SK-N-SH (cell line): Measurements from ENCODE around the gene KIAA0232. TPM values are rescaled to one million over a fixed set of nuclear protein-coding genes. Genes with fewer than 3 reads are reported as not detected.

ENCODE experiments used
- CTCF ChIA-PET: fragments of 300-600, 350-600 bp; formaldehyde crosslinking; extraction: SDS; loops from one replicate; lab custom pipeline; 2021; lab: Yijun Ruan, JAX
- POLR2A ChIA-PET: fragments of 350-600 bp; sonication (Branson Sonifier 250); formaldehyde crosslinking; extraction: SDS; loops from one replicate; lab custom pipeline; 2020; ENCODE audit warnings: antibody characterized with exemption, inconsistent platforms; lab: Yijun Ruan, JAX
- DNase-seq: peaks from one replicate; pipeline ENCODE4 v3.0.0; 2012
- H2AFZ ChIP-seq: fragments of 200-600 bp; sonication (generic); 2 replicates; pipeline ENCODE4 v1.8.1; 2016; ENCODE audit warnings: antibody characterized with exemption, mild to moderate bottlenecking, low read depth
- H3F3A ChIP-seq: fragments of 200-600 bp; sonication (generic); replicated peaks from 2 replicates; pipeline ENCODE3; 2016; ENCODE audit warnings: antibody characterized with exemption, mild to moderate bottlenecking; ENCODE audit not compliant: insufficient read depth
- H3K27ac ChIP-seq, 2 experiments: fragments of 200-500 bp in 1 of 2; fragments of 200-600 bp in 1 of 2; sonication (Bioruptor generic) in 1 of 2; sonication (generic), shearing (Covaris generic) in 1 of 2; 2 replicates each; pipeline versions ENCODE4 v1.5.1 to v1.6.1; 2014 to 2016; ENCODE audit warnings: low read depth in 2 of 2, inconsistent platforms in 1 of 2, low read length in 1 of 2, mild to moderate bottlenecking in 1 of 2, mixed read lengths in 1 of 2
- H3K27me3 ChIP-seq: fragments of 200-600 bp; sonication (generic), shearing (Covaris generic); 2 replicates; pipeline ENCODE4 v1.6.1; 2016; ENCODE audit warnings: mixed run types; ENCODE audit not compliant: insufficient read depth
- H3K36me3 ChIP-seq, 2 experiments: fragments of 200-500 bp in 1 of 2; fragments of 200-600 bp in 1 of 2; sonication (Bioruptor generic) in 1 of 2; sonication (generic) in 1 of 2; replicated peaks in 1 of 2; 2 replicates each; pipeline versions ENCODE3 to v1.5.1; 2014 to 2016; ENCODE audit warnings: low read length in 1 of 2, mild to moderate bottlenecking in 1 of 2; ENCODE audit not compliant: insufficient read depth in 2 of 2, control insufficient read depth in 1 of 2
- H3K4me1 ChIP-seq, 2 experiments: fragments of 200-500 bp in 1 of 2; fragments of 200-600 bp in 1 of 2; sonication (Bioruptor generic) in 1 of 2; sonication (generic), shearing (Covaris generic) in 1 of 2; 2 replicates each; pipeline versions ENCODE4 v1.5.1 to v1.6.1; 2014 to 2016; ENCODE audit warnings: low read depth in 1 of 2, low read length in 1 of 2, mixed run types in 1 of 2; ENCODE audit not compliant: insufficient read depth in 2 of 2, control insufficient read depth in 1 of 2
- H3K4me2 ChIP-seq: fragments of 200-600 bp; sonication (generic), shearing (Covaris generic); 2 replicates; pipeline ENCODE4 v1.6.1; 2017; ENCODE audit warnings: mixed run types
- H3K4me3 ChIP-seq, 2 experiments: fragments of 200-500 bp in 1 of 2; fragments of 200-600 bp in 1 of 2; sonication (Bioruptor generic) in 1 of 2; sonication (generic), shearing (Covaris generic) in 1 of 2; 2 replicates each; pipeline versions ENCODE4 v1.5.1 to v1.8.1; 2014 to 2016; ENCODE audit warnings: low read depth in 2 of 2, inconsistent platforms in 1 of 2, low read length in 1 of 2, mild to moderate bottlenecking in 1 of 2, mixed read lengths in 1 of 2, moderate library complexity in 1 of 2
- H3K79me2 ChIP-seq: fragments of 200-600 bp; sonication (generic); 2 replicates; pipeline ENCODE4 v1.8.1; 2017; ENCODE audit warnings: mild to moderate bottlenecking; ENCODE audit not compliant: insufficient read depth
- H3K9ac ChIP-seq: fragments of 200-600 bp; sonication (generic); 2 replicates; pipeline ENCODE4 v1.6.1; 2017; ENCODE audit warnings: mixed run types
- H3K9me2 ChIP-seq: fragments of 200-600 bp; sonication (generic); 2 replicates; pipeline ENCODE4 v1.6.1; 2017; ENCODE audit warnings: mixed run types
- H3K9me3 ChIP-seq: fragments of 200-600 bp; sonication (generic); 2 replicates; pipeline ENCODE4 v1.6.1; 2017; ENCODE audit warnings: mixed run types, mild to moderate bottlenecking, moderate library complexity
- H4K20me1 ChIP-seq: fragments of 200-600 bp; sonication (generic); 2 replicates; pipeline ENCODE4 v1.6.1; 2017; ENCODE audit warnings: mild to moderate bottlenecking, mixed run types; ENCODE audit not compliant: insufficient read depth
- CHD2 ChIP-seq: fragments of 150-350 bp; IDR thresholded peaks from 2 replicates; pipeline ENCODE4 v1.6.1; 2018; ENCODE audit warnings: low read length; ENCODE audit not compliant: partially characterized antibody
- EP300 ChIP-seq, 2 experiments: IDR thresholded peaks; 2 replicates each; pipeline versions ENCODE4 v1.4.0 to v1.6.1; 2012; ENCODE audit warnings: borderline replicate concordance in 1 of 2, low read depth in 1 of 2, low read length in 1 of 2
- FOXJ3 ChIP-seq: sonication (generic); formaldehyde crosslinking; IDR thresholded peaks from 2 replicates; pipeline ENCODE4 v1.5.1; 2020; ENCODE audit warnings: mild to moderate bottlenecking, missing genetic modification reagents
- JUND ChIP-seq: IDR thresholded peaks from 2 replicates; pipeline ENCODE4 v1.4.0; 2012
- NFIC ChIP-seq: IDR thresholded peaks from 2 replicates; pipeline ENCODE4 v1.4.0; 2012; ENCODE audit warnings: borderline replicate concordance
- RFX5 ChIP-seq: IDR thresholded peaks from 2 replicates; pipeline ENCODE4 v1.6.1; 2012; ENCODE audit warnings: mild to moderate bottlenecking, improper control_type of control experiment, low read length
- SIN3A ChIP-seq: IDR thresholded peaks from 2 replicates; pipeline ENCODE4 v1.6.1; 2012; ENCODE audit warnings: low read depth, mild to moderate bottlenecking, low read length, moderate library complexity, borderline replicate concordance
- SMC3 ChIP-seq: IDR thresholded peaks from 2 replicates; pipeline ENCODE4 v1.6.1; 2012; ENCODE audit warnings: low read depth, low read length, improper control_type of control experiment
- TEAD4 ChIP-seq: IDR thresholded peaks from 2 replicates; pipeline ENCODE4 v1.4.0; 2012; ENCODE audit warnings: mild to moderate bottlenecking, borderline replicate concordance; ENCODE audit not compliant: insufficient read depth
- YY1 ChIP-seq: IDR thresholded peaks from 2 replicates; pipeline ENCODE4 v1.4.0; 2012; ENCODE audit warnings: low read depth, mild to moderate bottlenecking
- WGBS: methylation state at CpG from one replicate; pipeline ENCODE4 v1.1.6; 2017; ENCODE audit warnings: low lambda C conversion rate; 5-methylcytosine and 5-hydroxymethylcytosine counted together
- polyA plus RNA-seq, 3 experiments: library from polyadenylated mRNA; depleted of rRNA; stranded (reverse); fragments of >200 nt; gene quantifications; 2 replicates each; pipeline ENCODE4 v1.2.3, GENCODE V29; 2012
- TF ChIP-seq, protein P1 (sequence below): fragments of 150-350 bp; IDR thresholded peaks from 2 replicates; pipeline ENCODE4 v1.6.1; 2016; ENCODE audit warnings: mild to moderate bottlenecking, low read depth, low read length
- TF ChIP-seq, protein P2 (sequence below): IDR thresholded peaks from 2 replicates; pipeline ENCODE4 v1.4.0; 2012; ENCODE audit warnings: low read depth
- TF ChIP-seq, protein P3 (sequence below): IDR thresholded peaks from 2 replicates; pipeline ENCODE4 v1.4.0; 2012; ENCODE audit warnings: low read depth, borderline replicate concordance
- TF ChIP-seq, protein P4 (sequence below): IDR thresholded peaks from 2 replicates; pipeline ENCODE4 v1.6.1; 2012; ENCODE audit warnings: mild to moderate bottlenecking, low read depth, low read length, moderate library complexity
- TF ChIP-seq, protein P5 (sequence below): fragments of 150-350 bp; IDR thresholded peaks from 2 replicates; pipeline ENCODE4 v1.6.1; 2017; ENCODE audit warnings: antibody characterized with exemption, low read length, low read depth, borderline replicate concordance

Gene KIAA0232
- polyA plus RNA-seq, 1 of the 3 experiments (the other 2 are of a cell fraction): 5.7 TPM

DNA sequence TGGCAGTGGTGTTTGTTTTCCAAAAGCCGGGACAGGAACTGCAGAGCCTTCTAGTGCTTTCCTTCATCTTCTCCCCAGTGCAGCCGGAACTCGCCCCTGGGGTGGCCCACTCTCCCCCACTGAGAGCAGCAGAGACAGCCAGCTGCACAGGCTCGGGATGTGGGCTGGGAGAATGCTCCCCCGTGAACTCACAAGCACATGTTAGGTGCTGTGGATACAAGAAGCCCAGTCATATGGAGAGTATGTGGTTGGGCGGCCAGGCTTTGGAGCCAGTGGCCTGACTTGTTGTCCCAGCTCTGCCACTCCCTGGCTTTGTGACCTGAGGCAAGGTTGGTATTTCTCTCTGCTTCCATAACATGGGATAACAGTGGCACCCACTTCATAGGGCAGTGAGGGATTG lies 9.4 kb upstream of the KIAA0232 start:
- Histone ChIP-seq H3F3A (no peaks in the 10 kb centered on the region), H3K9me3 (no peaks in the 10 kb centered on the region), H3K4me2 (no peak overlapping the region), H3K9ac (no peak overlapping the region), H3K9me2 (no peaks in the 10 kb centered on the region), H3K4me3 (no peak overlapping the region), H3K27me3 (peaks cover 6% of the 10 kb centered on the region), H4K20me1 (no peaks in the 10 kb centered on the region), H3K79me2 (no peaks in the 10 kb centered on the region), H3K27ac (no peak overlapping the region), H3K36me3 (no peaks in the 10 kb centered on the region), H2AFZ (no peak overlapping the region), H3K4me1 (peaks cover 0 to 9% of the 10 kb centered on the region in 2 experiments; a peak in 1 of 4 replicates)
- TF ChIP-seq, protein P1, sequence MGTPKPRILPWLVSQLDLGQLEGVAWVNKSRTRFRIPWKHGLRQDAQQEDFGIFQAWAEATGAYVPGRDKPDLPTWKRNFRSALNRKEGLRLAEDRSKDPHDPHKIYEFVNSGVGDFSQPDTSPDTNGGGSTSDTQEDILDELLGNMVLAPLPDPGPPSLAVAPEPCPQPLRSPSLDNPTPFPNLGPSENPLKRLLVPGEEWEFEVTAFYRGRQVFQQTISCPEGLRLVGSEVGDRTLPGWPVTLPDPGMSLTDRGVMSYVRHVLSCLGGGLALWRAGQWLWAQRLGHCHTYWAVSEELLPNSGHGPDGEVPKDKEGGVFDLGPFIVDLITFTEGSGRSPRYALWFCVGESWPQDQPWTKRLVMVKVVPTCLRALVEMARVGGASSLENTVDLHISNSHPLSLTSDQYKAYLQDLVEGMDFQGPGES: no peak
- TF ChIP-seq, protein P2, sequence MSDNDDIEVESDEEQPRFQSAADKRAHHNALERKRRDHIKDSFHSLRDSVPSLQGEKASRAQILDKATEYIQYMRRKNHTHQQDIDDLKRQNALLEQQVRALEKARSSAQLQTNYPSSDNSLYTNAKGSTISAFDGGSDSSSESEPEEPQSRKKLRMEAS: no peak
- no peak for TF ChIP-seq TEAD4
- no peak for TF ChIP-seq EP300 (IDR thresholded peaks at IDR 0.05; ENCODE audit: borderline replicate concordance in 1 of 2, low read depth in 1 of 2, low read length in 1 of 2)
- no peak for TF ChIP-seq SIN3A
- no peak for TF ChIP-seq NFIC
- no peak for TF ChIP-seq RFX5
- TF ChIP-seq, protein P3, sequence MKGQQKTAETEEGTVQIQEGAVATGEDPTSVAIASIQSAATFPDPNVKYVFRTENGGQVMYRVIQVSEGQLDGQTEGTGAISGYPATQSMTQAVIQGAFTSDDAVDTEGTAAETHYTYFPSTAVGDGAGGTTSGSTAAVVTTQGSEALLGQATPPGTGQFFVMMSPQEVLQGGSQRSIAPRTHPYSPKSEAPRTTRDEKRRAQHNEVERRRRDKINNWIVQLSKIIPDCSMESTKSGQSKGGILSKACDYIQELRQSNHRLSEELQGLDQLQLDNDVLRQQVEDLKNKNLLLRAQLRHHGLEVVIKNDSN: no peak
- no peak for DNase-seq
- WGBS: 92% methylated on average over 3 of the region's 6 CpGs
- CTCF ChIA-PET: no interaction called here
- POLR2A ChIA-PET: interaction anchor here (0.7 kb wide), 1 partner anchor 57 kb away, joined by 3 read pairs; no protein-coding TSS in a partner anchor

DNA sequence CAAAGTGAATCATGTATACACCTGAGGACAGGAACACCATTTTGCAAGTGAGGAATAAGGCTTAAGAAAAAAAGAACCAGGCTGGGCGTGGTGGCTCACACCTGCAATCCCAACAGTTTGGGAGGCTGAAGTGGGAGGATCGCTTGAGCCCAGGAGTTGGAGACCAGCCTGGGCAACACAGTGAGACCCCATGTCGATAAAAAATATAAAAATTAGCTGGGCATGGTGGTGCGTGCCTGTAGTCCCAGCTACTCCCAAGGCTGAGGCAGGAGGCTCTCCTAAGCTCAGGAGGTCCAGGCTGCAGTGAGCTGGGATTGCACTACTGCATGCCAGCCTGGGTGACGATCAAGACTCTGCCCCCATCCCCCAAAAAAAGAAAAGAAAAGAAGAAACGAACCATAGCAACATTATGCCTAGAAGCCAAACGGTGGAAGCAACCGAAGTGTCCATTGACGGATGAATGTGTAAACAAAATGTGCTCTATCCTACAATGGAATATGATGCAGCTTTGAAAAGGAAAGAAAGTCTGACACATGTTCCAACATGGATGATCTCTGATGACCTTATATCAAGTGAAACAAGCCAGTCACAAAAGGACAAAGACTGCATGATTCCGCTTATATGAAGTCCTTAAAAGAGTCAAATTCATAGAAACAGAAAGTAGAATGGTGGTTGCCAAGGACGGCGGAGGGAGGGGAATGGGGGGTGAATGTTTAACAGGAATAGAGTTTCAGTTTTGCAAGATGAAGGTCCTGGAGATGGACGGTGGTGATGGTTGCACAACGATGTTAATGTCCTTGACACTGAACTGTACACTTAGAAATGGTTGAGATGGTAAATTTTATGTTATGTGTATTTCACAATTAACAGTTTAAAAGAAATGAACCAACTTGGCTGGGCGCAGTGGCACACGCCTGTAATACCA lies 8.6 kb upstream of the KIAA0232 start:
- TF ChIP-seq, protein P4, sequence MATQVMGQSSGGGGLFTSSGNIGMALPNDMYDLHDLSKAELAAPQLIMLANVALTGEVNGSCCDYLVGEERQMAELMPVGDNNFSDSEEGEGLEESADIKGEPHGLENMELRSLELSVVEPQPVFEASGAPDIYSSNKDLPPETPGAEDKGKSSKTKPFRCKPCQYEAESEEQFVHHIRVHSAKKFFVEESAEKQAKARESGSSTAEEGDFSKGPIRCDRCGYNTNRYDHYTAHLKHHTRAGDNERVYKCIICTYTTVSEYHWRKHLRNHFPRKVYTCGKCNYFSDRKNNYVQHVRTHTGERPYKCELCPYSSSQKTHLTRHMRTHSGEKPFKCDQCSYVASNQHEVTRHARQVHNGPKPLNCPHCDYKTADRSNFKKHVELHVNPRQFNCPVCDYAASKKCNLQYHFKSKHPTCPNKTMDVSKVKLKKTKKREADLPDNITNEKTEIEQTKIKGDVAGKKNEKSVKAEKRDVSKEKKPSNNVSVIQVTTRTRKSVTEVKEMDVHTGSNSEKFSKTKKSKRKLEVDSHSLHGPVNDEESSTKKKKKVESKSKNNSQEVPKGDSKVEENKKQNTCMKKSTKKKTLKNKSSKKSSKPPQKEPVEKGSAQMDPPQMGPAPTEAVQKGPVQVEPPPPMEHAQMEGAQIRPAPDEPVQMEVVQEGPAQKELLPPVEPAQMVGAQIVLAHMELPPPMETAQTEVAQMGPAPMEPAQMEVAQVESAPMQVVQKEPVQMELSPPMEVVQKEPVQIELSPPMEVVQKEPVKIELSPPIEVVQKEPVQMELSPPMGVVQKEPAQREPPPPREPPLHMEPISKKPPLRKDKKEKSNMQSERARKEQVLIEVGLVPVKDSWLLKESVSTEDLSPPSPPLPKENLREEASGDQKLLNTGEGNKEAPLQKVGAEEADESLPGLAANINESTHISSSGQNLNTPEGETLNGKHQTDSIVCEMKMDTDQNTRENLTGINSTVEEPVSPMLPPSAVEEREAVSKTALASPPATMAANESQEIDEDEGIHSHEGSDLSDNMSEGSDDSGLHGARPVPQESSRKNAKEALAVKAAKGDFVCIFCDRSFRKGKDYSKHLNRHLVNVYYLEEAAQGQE: no peak
- no peak for TF ChIP-seq JUND
- no peak for TF ChIP-seq RFX5
- TF ChIP-seq YY1: no peak
- TF ChIP-seq, protein P5, sequence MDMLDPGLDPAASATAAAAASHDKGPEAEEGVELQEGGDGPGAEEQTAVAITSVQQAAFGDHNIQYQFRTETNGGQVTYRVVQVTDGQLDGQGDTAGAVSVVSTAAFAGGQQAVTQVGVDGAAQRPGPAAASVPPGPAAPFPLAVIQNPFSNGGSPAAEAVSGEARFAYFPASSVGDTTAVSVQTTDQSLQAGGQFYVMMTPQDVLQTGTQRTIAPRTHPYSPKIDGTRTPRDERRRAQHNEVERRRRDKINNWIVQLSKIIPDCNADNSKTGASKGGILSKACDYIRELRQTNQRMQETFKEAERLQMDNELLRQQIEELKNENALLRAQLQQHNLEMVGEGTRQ: no peak
- TF ChIP-seq, protein P1: no peak
- TF ChIP-seq, protein P2: no peak
- no peak for TF ChIP-seq NFIC
- no peak for TF ChIP-seq SMC3
- TF ChIP-seq CHD2: no peak
- TF ChIP-seq FOXJ3 (CRISPR knock-in tag): no peak
- no peak for DNase-seq
- H3F3A ChIP-seq: no peaks in the 10 kb centered on the region
- H2AFZ ChIP-seq: no peak overlapping the region
- POLR2A ChIA-PET: interaction anchor here (0.7 kb wide), 1 partner anchor 56 kb away, joined by 3 read pairs; no protein-coding TSS in a partner anchor
- H3K36me3 ChIP-seq: no peaks in the 10 kb centered on the region
- H3K79me2 ChIP-seq: no peaks in the 10 kb centered on the region
- no peaks in the 10 kb centered on the region for H3K9me3 ChIP-seq
- 86% methylated on average over 16 of the region's 16 CpGs for WGBS
- no peaks in the 10 kb centered on the region for H3K9me2 ChIP-seq
- CTCF ChIA-PET: interaction anchor here (0.6 kb wide), 1 partner anchor 100 kb away, joined by 3 read pairs; no protein-coding TSS in a partner anchor
- no peak overlapping the region for H3K4me3 ChIP-seq
- no peak overlapping the region for H3K27ac ChIP-seq
- no peak overlapping the region for H3K4me2 ChIP-seq
- peaks cover 0 to 9% of the 10 kb centered on the region in 2 experiments; a peak in 1 of 4 replicates for H3K4me1 ChIP-seq
- H3K9ac ChIP-seq: no peak overlapping the region
- no peaks in the 10 kb centered on the region for H4K20me1 ChIP-seq
- peaks cover 6% of the 10 kb centered on the region for H3K27me3 ChIP-seq
